ENCODE measurements around the gene PELI1. TPM values are rescaled to one million over a fixed set of nuclear protein-coding genes. Genes with fewer than 3 reads are reported as not detected.

PELI1 gene
- total RNA-seq, 1 donor from 2014 or later = 66.9 TPM

Other genes starting within 250 kb of the PELI1 start
- 13.9 and 15.7 TPM in 2 replicates for gene VPS54, start 125.0 kb downstream of the PELI1 start, total RNA-seq

Measured in lung microvascular endothelial cell (primary cell).